HCT116 (cell line): ENCODE measurements around the gene LRSAM1. TPM values are rescaled to one million over a fixed set of nuclear protein-coding genes. Genes with fewer than 3 reads are reported as not detected.

Source experiments
- ATAC-seq: fragments of 200-7000 bp; cut with Tn5 transposase; 2 replicates; pipeline ENCODE4 v1.9.1; 2020; ENCODE audit warnings: mild to moderate bottlenecking, moderate library complexity
- BruUV-seq: library from RNA; stranded (reverse); fragments of 400-500 nt; replicated peaks from 2 replicates; lab custom pipeline; 2021; lab: Mats Ljungman, UMichigan
- CTCF ChIA-PET: fragments of 300-600 bp; sonication (Branson Sonifier 250); formaldehyde crosslinking; loops from one replicate; lab custom pipeline; 2021; ENCODE audit warnings: antibody characterized with exemption; lab: Charles Lee
- POLR2A ChIA-PET: fragments of 300-600, 350-600 bp; sonication (Branson Sonifier 250); formaldehyde crosslinking; loops from one replicate; lab custom pipeline; 2021; ENCODE audit warnings: antibody characterized with exemption; lab: Charles Lee
- RAD21 ChIA-PET, 2 experiments: fragments of 300-600 bp; sonication (Branson Sonifier 250); formaldehyde crosslinking; loops; one replicate each; lab custom pipeline; 2023; ENCODE audit warnings: low total read pairs in 2 of 2; ENCODE audit not compliant: uncharacterized antibody in 2 of 2, unreplicated experiment in 2 of 2, low non-redundant PET in 1 of 2; lab: Charles Lee
- DNase-seq: peaks from one replicate; pipeline ENCODE4 v3.0.0-alpha.2; 2010; ENCODE audit warnings: low read depth, low spot score
- H2AFZ ChIP-seq: fragments of 200-600 bp; shearing (Covaris generic), sonication (generic); 2 replicates; pipeline ENCODE4 v1.6.1; 2017; ENCODE audit warnings: low read depth, mixed run types, mixed read lengths, antibody characterized with exemption, low read length; ENCODE audit not compliant: poor library complexity, severe bottlenecking
- H3K27ac ChIP-seq: 2 replicates; pipeline ENCODE4 v1.5.1; 2012; ENCODE audit warnings: low read depth, low read length
- H3K27me3 ChIP-seq: fragments of 200-600 bp; sonication (generic); 2 replicates; pipeline ENCODE4 v1.6.1; 2016; ENCODE audit warnings: mixed run types, low read length, mixed read lengths; ENCODE audit not compliant: insufficient read depth
- H3K36me3 ChIP-seq, 2 experiments: fragments of 200-500 bp in 1 of 2; fragments of 200-600 bp in 1 of 2; sonication (Bioruptor generic) in 1 of 2; sonication (generic) in 1 of 2; 2 replicates each; pipeline versions ENCODE4 v1.5.1 to v1.6.1; 2014 to 2016; ENCODE audit warnings: low read length in 2 of 2, inconsistent platforms in 1 of 2, mixed read lengths in 1 of 2, mixed run types in 1 of 2; ENCODE audit not compliant: insufficient read depth in 2 of 2, control insufficient read depth in 1 of 2
- H3K4me1 ChIP-seq, 2 experiments: fragments of 200-600 bp in 1 of 2; sonication (generic) in 1 of 2; 2 replicates each; pipeline versions ENCODE4 v1.5.1 to v1.6.1; 2012 to 2017; ENCODE audit warnings: low read length in 2 of 2, inconsistent platforms in 1 of 2, mild to moderate bottlenecking in 1 of 2, mixed read lengths in 1 of 2, mixed run types in 1 of 2, moderate library complexity in 1 of 2; ENCODE audit not compliant: insufficient read depth in 2 of 2, control insufficient read depth in 1 of 2
- H3K4me2 ChIP-seq: fragments of 200-600 bp; sonication (generic); 2 replicates; pipeline ENCODE4 v1.6.1; 2017; ENCODE audit warnings: mixed run types, low read length, mixed read lengths
- H3K4me3 ChIP-seq, 2 experiments: fragments of 200-600 bp in 1 of 2; sonication (generic) in 1 of 2; replicated peaks in 1 of 2; 2 replicates each; pipeline ENCODE4 v1.5.1; 2011 to 2016; ENCODE audit warnings: low read length in 2 of 2, control low read depth in 1 of 2, low read depth in 1 of 2, mild to moderate bottlenecking in 1 of 2, mixed read lengths in 1 of 2, mixed run types in 1 of 2
- H3K79me2 ChIP-seq: fragments of 200-600 bp; sonication (generic); 2 replicates; pipeline ENCODE4 v1.6.1; 2017; ENCODE audit warnings: mild to moderate bottlenecking, mixed run types, low read length, moderate library complexity, mixed read lengths; ENCODE audit not compliant: insufficient read depth
- H3K9ac ChIP-seq: fragments of 200-600 bp; sonication (generic); 2 replicates; pipeline ENCODE4 v1.6.1; 2016; ENCODE audit warnings: low read length, mixed read lengths
- H3K9me2 ChIP-seq: fragments of 200-600 bp; sonication (generic), shearing (Covaris generic); 2 replicates; pipeline ENCODE4 v1.6.1; 2017; ENCODE audit warnings: mixed run types, mild to moderate bottlenecking, moderate library complexity; ENCODE audit not compliant: insufficient read depth
- H3K9me3 ChIP-seq, 2 experiments: fragments of 200-500 bp in 1 of 2; fragments of 200-600 bp in 1 of 2; sonication (Bioruptor generic) in 1 of 2; sonication (generic) in 1 of 2; 2 replicates each; pipeline ENCODE4 v1.6.1; 2014 to 2017; ENCODE audit warnings: low read length in 2 of 2, mixed read lengths in 2 of 2, inconsistent platforms in 1 of 2, low read depth in 1 of 2, mild to moderate bottlenecking in 1 of 2, mixed run types in 1 of 2, moderate library complexity in 1 of 2; ENCODE audit not compliant: control insufficient read depth in 1 of 2, insufficient read depth in 1 of 2
- H4K20me1 ChIP-seq: fragments of 200-600 bp; sonication (generic), shearing (Covaris generic); 2 replicates; pipeline ENCODE4 v1.6.1; 2017; ENCODE audit warnings: mixed run types, mild to moderate bottlenecking, moderate library complexity; ENCODE audit not compliant: insufficient read depth
- CBX3 ChIP-seq: IDR thresholded peaks from 2 replicates; pipeline ENCODE4 v1.6.1; 2012; ENCODE audit warnings: low read depth
- CEBPB ChIP-seq: IDR thresholded peaks from 2 replicates; pipeline ENCODE4 v1.6.1; 2012; ENCODE audit warnings: low read depth
- EZH2phosphoT487 ChIP-seq: fragments of 200-600 bp; IDR thresholded peaks from 2 replicates; pipeline ENCODE4 v1.6.1; 2018; ENCODE audit warnings: antibody characterized with exemption, borderline replicate concordance
- JUND ChIP-seq: IDR thresholded peaks from 2 replicates; pipeline ENCODE4 v1.6.1; 2012
- POLR2AphosphoS5 ChIP-seq: IDR thresholded peaks from 2 replicates; pipeline ENCODE4 v1.6.1; 2011; ENCODE audit warnings: mild to moderate bottlenecking, low read depth, low read length, moderate library complexity
- RAD21 ChIP-seq: IDR thresholded peaks from 2 replicates; pipeline ENCODE4 v1.6.1; 2012; ENCODE audit warnings: low read depth, mild to moderate bottlenecking
- SIN3A ChIP-seq: IDR thresholded peaks from 2 replicates; pipeline ENCODE4 v1.6.1; 2012; ENCODE audit warnings: low read depth
- SP1 ChIP-seq: IDR thresholded peaks from 2 replicates; pipeline ENCODE4 v1.6.1; 2012; ENCODE audit warnings: low read depth
- TCF7L2 ChIP-seq: IDR thresholded peaks from 2 replicates; pipeline ENCODE4 v1.7.0; 2011; ENCODE audit warnings: borderline replicate concordance, inconsistent platforms; ENCODE audit not compliant: insufficient read depth, insufficient read length; ENCODE audit errors: extremely low read depth
- ZFX ChIP-seq: fragments of 450-650 bp; IDR thresholded peaks from 2 replicates; pipeline ENCODE4 v1.6.1; 2017
- intact Hi-C: fragments of 100-400 bp; cut with micrococcal nuclease; formaldehyde crosslinking; loops from 2 replicates; pipeline ENCODE4 v1.10.0; 2022
- total RNA-seq: library from RNA; stranded (reverse); gene quantifications from one replicate; pipeline ENCODE4 v1.2.1, GENCODE V29; 2021; ENCODE audit not compliant: unreplicated experiment
- TF ChIP-seq, protein P1 (sequence below): IDR thresholded peaks from 2 replicates; pipeline ENCODE4 v1.6.1; 2012; ENCODE audit warnings: low read depth

LRSAM1 gene
- total RNA-seq, 1 experiment from 2014 or later, result 25.9 TPM

DNA sequence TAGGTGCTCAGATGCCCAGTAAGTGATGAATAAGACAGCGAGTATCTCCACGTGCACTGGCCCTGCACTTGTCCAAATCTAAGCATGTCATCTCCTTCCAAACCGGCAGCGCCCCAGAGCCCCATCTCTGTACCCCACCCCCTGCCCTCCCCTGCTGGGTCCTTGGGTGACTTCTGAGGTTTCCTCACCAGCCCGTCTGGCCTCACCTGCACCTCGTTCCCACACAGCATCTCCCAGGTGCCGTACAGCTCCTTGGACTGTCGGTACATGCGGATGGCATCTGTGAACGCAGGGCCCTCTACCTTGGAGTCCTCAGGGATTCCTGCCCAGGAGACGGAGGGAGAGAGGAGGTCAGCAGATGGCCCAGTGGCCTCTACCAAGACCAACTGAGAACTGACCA is 66.3 kb downstream of the LRSAM1 start:
- H3K36me3 ChIP-seq, result peaks cover 40 to 53% of the 10 kb centered on the region in 2 experiments
- ATAC-seq, result no peak
- H4K20me1 ChIP-seq, result no peaks in the 10 kb centered on the region
- TF ChIP-seq POLR2AphosphoS5, result no peak
- TF ChIP-seq, all 23 proteins: peak for 0
- Histone ChIP-seq H3K27ac (no peak overlapping the region), H3K9ac (no peak overlapping the region), H3K9me2 (no peaks in the 10 kb centered on the region), H3K79me2 (peaks cover 14% of the 10 kb centered on the region; the same call in 1 of the 2 replicates), H3K27me3 (no peaks in the 10 kb centered on the region), H3K9me3 (no peaks in the 10 kb centered on the region), H3K4me1 (peaks cover 0 to 10% of the 10 kb centered on the region in 2 experiments; a peak in 1 of 4 replicates), H2AFZ (no peak overlapping the region), H3K4me3 (no peak overlapping the region), H3K4me2 (no peak overlapping the region)
- ChIA-PET POLR2A (no interaction called here), RAD21 (no interaction called here), CTCF (no interaction called here)
- no TSS peak for BruUV-seq
- intact Hi-C loops, result no loop called here
- DNase-seq, result no peak

DNA sequence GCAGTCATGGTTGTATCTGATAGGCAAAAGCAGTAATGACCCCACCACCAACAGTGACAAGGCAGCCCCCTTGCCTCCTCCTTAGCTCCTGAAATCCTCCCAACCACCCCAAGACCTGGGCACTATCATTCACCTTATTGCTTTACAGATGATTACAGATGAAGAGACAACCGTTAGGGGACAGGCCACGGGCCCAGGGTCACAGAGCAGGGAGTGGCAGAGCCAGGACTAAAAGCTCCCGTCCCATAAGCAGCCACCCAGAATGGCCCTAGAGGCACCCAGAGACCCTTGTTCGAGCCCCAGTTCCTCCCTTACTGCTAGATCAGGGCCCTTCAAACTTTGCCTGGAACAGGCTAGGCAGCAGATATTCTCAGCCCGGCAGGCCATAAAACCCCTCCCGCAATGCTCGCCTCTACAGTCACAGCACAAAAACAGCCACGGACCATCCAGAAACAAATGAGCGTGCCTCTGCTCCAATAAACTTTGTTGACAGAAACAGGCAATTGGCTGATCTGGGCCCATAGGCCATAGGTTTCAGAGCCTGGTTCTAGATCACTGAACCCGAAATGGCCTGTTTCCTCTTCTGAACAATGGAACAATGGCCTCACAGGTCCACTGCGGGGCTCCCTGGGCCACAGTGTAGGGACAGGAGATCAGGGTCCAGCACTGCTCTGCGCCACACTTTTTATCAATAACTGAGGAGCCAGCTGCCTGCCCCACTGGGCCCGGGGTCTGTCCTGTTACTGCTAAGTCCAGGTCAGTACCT is 67.0 kb downstream of the LRSAM1 start:
- no peak overlapping the region for H3K27ac ChIP-seq
- peaks cover 0 to 2% of the 10 kb centered on the region in 2 experiments; a peak in 1 of 4 replicates for H3K9me3 ChIP-seq
- intact Hi-C loops, result no loop called here
- H3K9me2 ChIP-seq, result no peaks in the 10 kb centered on the region
- peaks cover 34 to 52% of the 10 kb centered on the region in 2 experiments for H3K36me3 ChIP-seq
- no peak for TF ChIP-seq CEBPB
- TF ChIP-seq POLR2AphosphoS5, result no peak
- TF ChIP-seq SIN3A, result no peak
- TF ChIP-seq RAD21, result no peak
- TF ChIP-seq SP1, result no peak
- no peak for TF ChIP-seq ZFX
- TF ChIP-seq JUND, result no peak
- no peak for TF ChIP-seq EZH2phosphoT487
- TF ChIP-seq, protein P1, sequence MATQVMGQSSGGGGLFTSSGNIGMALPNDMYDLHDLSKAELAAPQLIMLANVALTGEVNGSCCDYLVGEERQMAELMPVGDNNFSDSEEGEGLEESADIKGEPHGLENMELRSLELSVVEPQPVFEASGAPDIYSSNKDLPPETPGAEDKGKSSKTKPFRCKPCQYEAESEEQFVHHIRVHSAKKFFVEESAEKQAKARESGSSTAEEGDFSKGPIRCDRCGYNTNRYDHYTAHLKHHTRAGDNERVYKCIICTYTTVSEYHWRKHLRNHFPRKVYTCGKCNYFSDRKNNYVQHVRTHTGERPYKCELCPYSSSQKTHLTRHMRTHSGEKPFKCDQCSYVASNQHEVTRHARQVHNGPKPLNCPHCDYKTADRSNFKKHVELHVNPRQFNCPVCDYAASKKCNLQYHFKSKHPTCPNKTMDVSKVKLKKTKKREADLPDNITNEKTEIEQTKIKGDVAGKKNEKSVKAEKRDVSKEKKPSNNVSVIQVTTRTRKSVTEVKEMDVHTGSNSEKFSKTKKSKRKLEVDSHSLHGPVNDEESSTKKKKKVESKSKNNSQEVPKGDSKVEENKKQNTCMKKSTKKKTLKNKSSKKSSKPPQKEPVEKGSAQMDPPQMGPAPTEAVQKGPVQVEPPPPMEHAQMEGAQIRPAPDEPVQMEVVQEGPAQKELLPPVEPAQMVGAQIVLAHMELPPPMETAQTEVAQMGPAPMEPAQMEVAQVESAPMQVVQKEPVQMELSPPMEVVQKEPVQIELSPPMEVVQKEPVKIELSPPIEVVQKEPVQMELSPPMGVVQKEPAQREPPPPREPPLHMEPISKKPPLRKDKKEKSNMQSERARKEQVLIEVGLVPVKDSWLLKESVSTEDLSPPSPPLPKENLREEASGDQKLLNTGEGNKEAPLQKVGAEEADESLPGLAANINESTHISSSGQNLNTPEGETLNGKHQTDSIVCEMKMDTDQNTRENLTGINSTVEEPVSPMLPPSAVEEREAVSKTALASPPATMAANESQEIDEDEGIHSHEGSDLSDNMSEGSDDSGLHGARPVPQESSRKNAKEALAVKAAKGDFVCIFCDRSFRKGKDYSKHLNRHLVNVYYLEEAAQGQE, result no peak
- no peak for TF ChIP-seq TCF7L2
- TF ChIP-seq CBX3, result no peak
- DNase-seq, result no peak
- H3K4me3 ChIP-seq, result no peak overlapping the region
- POLR2A ChIA-PET, result no interaction called here
- no peak overlapping the region for H3K9ac ChIP-seq
- no peaks in the 10 kb centered on the region for H3K27me3 ChIP-seq
- peaks cover 0 to 14% of the 10 kb centered on the region in 2 experiments; a peak in 1 of 4 replicates for H3K4me1 ChIP-seq
- CTCF ChIA-PET, result no interaction called here
- H3K4me2 ChIP-seq, result no peak overlapping the region
- peaks cover 11% of the 10 kb centered on the region; the same call in 1 of the 2 replicates for H3K79me2 ChIP-seq
- RAD21 ChIA-PET, result no interaction called here
- ATAC-seq, result no peak
- no peak overlapping the region for H2AFZ ChIP-seq
- no peaks in the 10 kb centered on the region for H4K20me1 ChIP-seq
- BruUV-seq, result no TSS peak
